ENCODE results near the gene FAM184A. TPM values are rescaled to one million over a fixed set of nuclear protein-coding genes. Genes with fewer than 3 reads are reported as not detected.

FAM184A gene
- total and polyA plus RNA-seq, 2 experiments from 2014 or later, result 0.25 TPM; not detected in 1

GRCh38 chr6:119096721-119097565 lies 18.5 kb upstream of the FAM184A start:
- no peaks in the 10 kb centered on the region for H3K4me1 ChIP-seq (ENCODE audit: insufficient read depth)
- DNase-seq, result peak; percentile 6
- no peaks in the 10 kb centered on the region for H4K20me1 ChIP-seq (ENCODE audit: insufficient read depth)
- in situ Hi-C loops (cut with MboI), result no loop called here
- H3K36me3 ChIP-seq (ENCODE audit: low read depth), result no peaks in the 10 kb centered on the region
- no peak overlapping the region for H3K9ac ChIP-seq
- H3K4me2 ChIP-seq (ENCODE audit: unreplicated experiment), result no peak overlapping the region
- TF ChIP-seq EZH2phosphoT487 (IDR thresholded peaks at IDR 0.05; ENCODE audit: insufficient read depth, low read depth), result no peak
- no peak for TF ChIP-seq EZH2 (IDR thresholded peaks at IDR 0.05; ENCODE audit: insufficient read depth, poor library complexity, severe bottlenecking)
- 6 to 9% methylated on average over 6 of the region's 6 CpGs for WGBS, 2 experiments (ENCODE audit: low coverage in 1 of 2, low lambda C conversion rate in 2 of 2, missing lambda C conversion rate in 2 of 2)
- no peak overlapping the region for H3K4me3 ChIP-seq
- H3K79me2 ChIP-seq (ENCODE audit: insufficient read depth), result no peaks in the 10 kb centered on the region
- H3K9me3 ChIP-seq (ENCODE audit: low read depth), result no peaks in the 10 kb centered on the region
- no peaks in the 10 kb centered on the region for H3K9me2 ChIP-seq (ENCODE audit: insufficient read depth)
- H3K27me3 ChIP-seq (replicated peaks; ENCODE audit: insufficient read depth), result no peaks in the 10 kb centered on the region
- H3F3A ChIP-seq (ENCODE audit: insufficient read depth), result no peaks in the 10 kb centered on the region
- H3K27ac ChIP-seq, result no peak overlapping the region
- H2AFZ ChIP-seq, result peak overlapping the region; percentile 46; the same call in 1 of the 2 replicates

GRCh38 chr6:119090256-119090655 lies 11.8 kb upstream of the FAM184A start:
- H3K4me3 ChIP-seq, result no peak overlapping the region
- no peak overlapping the region for H2AFZ ChIP-seq
- no peaks in the 10 kb centered on the region for H3K9me3 ChIP-seq (ENCODE audit: low read depth)
- WGBS, 2 experiments (ENCODE audit: low coverage in 1 of 2, low lambda C conversion rate in 2 of 2, missing lambda C conversion rate in 2 of 2), result 30 to 39% methylated on average over 2 of the region's 2 CpGs
- H3K4me1 ChIP-seq (ENCODE audit: insufficient read depth), result no peaks in the 10 kb centered on the region
- H3K79me2 ChIP-seq (ENCODE audit: insufficient read depth), result no peaks in the 10 kb centered on the region
- no peak overlapping the region for H3K4me2 ChIP-seq (ENCODE audit: unreplicated experiment)
- H4K20me1 ChIP-seq (ENCODE audit: insufficient read depth), result no peaks in the 10 kb centered on the region
- H3K27ac ChIP-seq, result no peak overlapping the region
- H3K9ac ChIP-seq, result no peak overlapping the region
- no peaks in the 10 kb centered on the region for H3K36me3 ChIP-seq (ENCODE audit: low read depth)
- H3K27me3 ChIP-seq (replicated peaks; ENCODE audit: insufficient read depth), result no peaks in the 10 kb centered on the region
- no peaks in the 10 kb centered on the region for H3K9me2 ChIP-seq (ENCODE audit: insufficient read depth)
- no peaks in the 10 kb centered on the region for H3F3A ChIP-seq (ENCODE audit: insufficient read depth)
- TF ChIP-seq EZH2phosphoT487 (IDR thresholded peaks at IDR 0.05; ENCODE audit: insufficient read depth, low read depth) (no peak), EZH2 (IDR thresholded peaks at IDR 0.05; ENCODE audit: insufficient read depth, poor library complexity, severe bottlenecking) (no peak)
- in situ Hi-C loops (cut with MboI), result no loop called here
- DNase-seq, result peak; percentile 12

GRCh38 chr6:119084784-119085183 lies 6.3 kb upstream of the FAM184A start:
- Histone ChIP-seq H3K4me1 (ENCODE audit: insufficient read depth) (no peaks in the 10 kb centered on the region), H3F3A (ENCODE audit: insufficient read depth) (no peaks in the 10 kb centered on the region), H3K9me2 (ENCODE audit: insufficient read depth) (no peaks in the 10 kb centered on the region), H3K36me3 (ENCODE audit: low read depth) (no peaks in the 10 kb centered on the region), H3K4me2 (ENCODE audit: unreplicated experiment) (no peak overlapping the region), H3K27ac (no peak overlapping the region), H3K27me3 (replicated peaks; ENCODE audit: insufficient read depth) (peaks cover 6% of the 10 kb centered on the region; the same call in 1 of the 2 replicates), H3K9ac (no peak overlapping the region), H3K79me2 (ENCODE audit: insufficient read depth) (no peaks in the 10 kb centered on the region), H3K4me3 (no peak overlapping the region), H2AFZ (no peak overlapping the region), H3K9me3 (ENCODE audit: low read depth) (no peaks in the 10 kb centered on the region), H4K20me1 (ENCODE audit: insufficient read depth) (no peaks in the 10 kb centered on the region)
- 53 to 67% methylated on average over 1 of the region's 1 CpG for WGBS, 2 experiments (ENCODE audit: low coverage in 1 of 2, low lambda C conversion rate in 2 of 2, missing lambda C conversion rate in 2 of 2)
- in situ Hi-C loops (cut with MboI), result no loop called here
- DNase-seq, result no peak
- TF ChIP-seq EZH2 (IDR thresholded peaks at IDR 0.05; ENCODE audit: insufficient read depth, poor library complexity, severe bottlenecking) (no peak), EZH2phosphoT487 (IDR thresholded peaks at IDR 0.05; ENCODE audit: insufficient read depth, low read depth) (no peak)

- in situ Hi-C loops (cut with MboI), result no loop called here
These were observed 4.5 kb upstream of the FAM184A start for GRCh38 chr6:119083007-119083406.

More at GRCh38 chr6:119083007-119083406, 4.5 kb upstream of the FAM184A start:
- DNase-seq, result no peak
- TF ChIP-seq EZH2 (IDR thresholded peaks at IDR 0.05; ENCODE audit: insufficient read depth, poor library complexity, severe bottlenecking), result no peak
- TF ChIP-seq EZH2phosphoT487 (IDR thresholded peaks at IDR 0.05; ENCODE audit: insufficient read depth, low read depth), result no peak
- no peaks in the 10 kb centered on the region for H3K79me2 ChIP-seq (ENCODE audit: insufficient read depth)
- H3K9me3 ChIP-seq (ENCODE audit: low read depth), result no peaks in the 10 kb centered on the region
- H3F3A ChIP-seq (ENCODE audit: insufficient read depth), result no peaks in the 10 kb centered on the region
- no peak overlapping the region for H3K27ac ChIP-seq
- H2AFZ ChIP-seq, result no peak overlapping the region
- no peak overlapping the region for H3K9ac ChIP-seq
- H4K20me1 ChIP-seq (ENCODE audit: insufficient read depth), result no peaks in the 10 kb centered on the region
- H3K4me2 ChIP-seq (ENCODE audit: unreplicated experiment), result no peak overlapping the region
- no peaks in the 10 kb centered on the region for H3K36me3 ChIP-seq (ENCODE audit: low read depth)
- H3K27me3 ChIP-seq (replicated peaks; ENCODE audit: insufficient read depth), result peaks cover 14% of the 10 kb centered on the region; the same call in 1 of the 2 replicates
- WGBS, 2 experiments (ENCODE audit: low coverage in 1 of 2, low lambda C conversion rate in 2 of 2, missing lambda C conversion rate in 2 of 2), result 46 to 63% methylated on average over 5 of the region's 5 CpGs
- 0 out of 2 replicates have a peak, but pooled peaks cover 5% of the 10 kb centered on the region for H3K4me1 ChIP-seq (ENCODE audit: insufficient read depth)
- no peak overlapping the region for H3K4me3 ChIP-seq
- H3K9me2 ChIP-seq (ENCODE audit: insufficient read depth), result no peaks in the 10 kb centered on the region

Measured in GM23248 (cell line).